Measurements from ENCODE around the gene SLC36A1.
"Not testable (repeated sequence)": the region's sequence is repeated elsewhere in the genome, so short reads cannot be mapped to it uniquely, and the experiment has no call there.

SLC36A1 gene

DNA sequence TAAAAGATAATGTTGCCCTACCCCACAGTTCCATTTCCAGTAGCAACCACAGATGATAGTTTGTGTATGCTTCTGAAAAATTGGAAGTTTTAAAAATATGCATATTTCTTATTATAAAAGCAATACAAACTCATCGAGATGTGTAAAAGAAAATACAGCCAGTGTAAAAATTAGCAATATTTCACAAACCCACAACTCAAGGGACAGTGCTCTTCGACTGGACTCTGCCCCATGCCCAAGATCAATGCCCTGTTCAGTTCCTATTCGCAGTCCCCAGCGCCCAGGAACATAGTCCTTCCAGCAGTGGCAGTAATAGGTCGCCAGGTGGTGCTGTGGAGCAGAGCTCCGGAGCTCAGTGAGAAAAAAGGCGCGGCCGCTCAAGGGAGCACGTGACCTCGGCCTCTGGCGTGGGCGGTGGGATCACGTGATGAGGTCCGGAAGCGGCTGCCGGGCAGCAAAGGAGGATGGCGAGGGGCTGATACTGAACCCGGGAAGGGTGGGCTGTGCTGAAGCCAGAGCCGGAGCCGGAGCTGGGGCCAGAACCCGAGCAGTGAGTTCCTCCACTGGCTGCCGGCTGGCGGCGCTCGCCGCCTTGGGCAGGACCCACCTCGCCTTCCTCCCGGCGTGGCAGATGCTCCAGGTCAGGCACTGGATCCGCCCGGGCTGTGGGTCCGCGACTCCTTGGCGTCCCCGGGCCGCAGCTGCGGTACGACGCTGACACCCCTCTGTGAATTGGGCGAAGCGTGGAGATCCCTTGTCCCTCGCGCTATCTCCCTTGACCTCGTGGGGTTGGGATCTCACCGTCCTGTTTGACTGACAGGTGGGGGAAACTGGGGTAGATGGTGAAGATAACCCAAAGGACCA, at the start of gene SLC36A1:
TSS of gene SLC36A1 (plus strand) at position 430 of the 864 bp plus-strand sequence. CDS start 11,190 bp downstream, outside the sequence.
- Histone ChIP-seq H3K4me3 (ENCODE audit: low read length) (peak within 1 kb of the TSS; percentile 76), H3K36me3 (ENCODE audit: insufficient read depth, low read depth, low read length) (no peaks in the 10 kb centered on the region), H3K27me3 (ENCODE audit: insufficient read depth, low read length) (no peaks in the 10 kb centered on the region), H3K4me1 (ENCODE audit: insufficient read depth, low read length) (peaks cover 10% of the 10 kb centered on the region; the same call in 1 of the 2 replicates), H3K9ac (ENCODE audit: low read depth, low read length) (peak within 1 kb of the TSS; percentile 66; the same call in 1 of the 2 replicates), H3K9me3 (ENCODE audit: insufficient read depth, low read depth, low read length) (no peaks in the 10 kb centered on the region), H3K27ac (ENCODE audit: low read length) (no peak within 1 kb of the TSS)

DNA sequence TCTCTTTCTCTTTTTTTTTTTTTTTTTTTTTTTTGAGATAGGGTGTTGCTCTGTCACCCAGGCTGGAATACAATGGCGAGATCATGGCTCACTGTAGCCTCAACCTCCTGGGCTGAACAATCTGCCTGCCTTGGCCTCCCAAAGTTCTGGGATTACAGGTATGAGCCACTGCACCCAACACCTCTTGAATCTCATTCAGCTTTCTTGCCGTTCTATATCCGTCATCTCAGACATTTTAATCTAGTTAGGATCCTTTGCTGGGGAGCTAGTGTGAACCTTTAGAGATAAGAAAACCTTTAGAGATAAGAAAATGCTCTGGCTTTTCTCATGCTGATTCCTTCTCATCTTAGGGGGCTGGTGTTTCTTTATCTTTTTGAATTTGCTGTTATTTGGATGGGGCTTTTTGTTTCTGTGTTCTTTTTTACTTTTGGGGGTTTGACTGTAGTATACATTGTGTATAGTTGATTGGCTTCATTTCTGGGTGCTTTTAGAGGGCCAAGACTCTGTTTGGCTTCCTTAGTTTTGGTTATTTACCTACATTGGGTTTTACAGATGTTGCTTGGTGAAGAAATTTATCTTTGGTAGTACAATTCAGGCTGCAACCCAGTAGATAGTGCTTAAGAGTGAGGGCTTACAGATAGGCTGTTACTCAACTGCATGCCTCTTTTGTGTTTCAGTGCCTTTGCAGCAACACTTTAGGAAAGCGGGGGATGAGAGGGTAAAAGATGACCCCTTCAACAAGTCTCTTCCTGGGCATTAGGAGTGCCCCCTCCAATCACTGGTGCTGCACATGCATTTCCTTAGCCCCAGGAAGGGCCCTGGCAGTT, 41.9 kb upstream of the SLC36A1 start:
- no peak overlapping the region for H3K27ac ChIP-seq (ENCODE audit: low read length)
- H3K36me3 ChIP-seq (ENCODE audit: insufficient read depth, low read depth, low read length) = no peaks in the 10 kb centered on the region
- no peaks in the 10 kb centered on the region for H3K27me3 ChIP-seq (ENCODE audit: insufficient read depth, low read length)
- H3K4me3 ChIP-seq (ENCODE audit: low read length) = no peak overlapping the region
- H3K9ac ChIP-seq (ENCODE audit: low read depth, low read length) = no peak overlapping the region
- H3K9me3 ChIP-seq (ENCODE audit: insufficient read depth, low read depth, low read length) = peaks cover 9% of the 10 kb centered on the region; the same call in 1 of the 2 replicates
- peaks cover 8% of the 10 kb centered on the region; the same call in 1 of the 2 replicates for H3K4me1 ChIP-seq (ENCODE audit: insufficient read depth, low read length)

DNA sequence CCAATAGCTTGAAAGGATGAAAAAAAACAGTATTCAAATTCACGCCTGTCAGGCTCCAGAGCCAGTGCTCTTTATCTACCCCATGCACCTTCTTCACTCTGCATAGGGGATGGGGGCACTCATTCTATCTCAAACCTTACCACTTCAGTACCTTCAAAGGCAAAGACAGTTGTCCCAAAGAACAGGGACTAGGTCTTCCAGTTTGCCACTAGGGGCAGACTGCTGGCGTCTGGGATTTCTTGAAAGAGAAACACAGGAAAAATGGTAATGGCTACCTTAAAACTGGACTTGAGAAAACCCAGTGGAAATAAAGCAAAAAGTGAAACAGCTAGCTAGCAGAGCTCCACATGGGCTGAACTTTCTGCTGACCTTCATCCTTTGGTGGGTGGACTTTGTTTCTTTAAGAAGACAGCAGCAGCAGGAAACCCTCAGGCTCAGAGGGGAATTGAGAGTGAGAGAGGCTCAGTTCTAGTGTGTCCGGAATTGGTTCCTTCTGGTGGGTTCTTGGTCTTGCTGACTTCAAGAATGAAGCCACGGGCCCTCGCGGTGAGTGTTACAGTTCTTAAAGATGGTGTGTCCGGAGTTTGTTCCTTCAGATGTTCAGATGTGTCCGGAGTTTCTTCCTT, 41.0 kb upstream of the SLC36A1 start:
- H3K4me3 ChIP-seq (ENCODE audit: low read length) = no peak overlapping the region
- H3K36me3 ChIP-seq (ENCODE audit: insufficient read depth, low read depth, low read length) = no peaks in the 10 kb centered on the region
- H3K4me1 ChIP-seq (ENCODE audit: insufficient read depth, low read length) = peaks cover 8% of the 10 kb centered on the region; the same call in 1 of the 2 replicates
- no peak overlapping the region for H3K9ac ChIP-seq (ENCODE audit: low read depth, low read length)
- H3K27me3 ChIP-seq (ENCODE audit: insufficient read depth, low read length) = no peaks in the 10 kb centered on the region
- H3K9me3 ChIP-seq (ENCODE audit: insufficient read depth, low read depth, low read length) = peaks cover 2% of the 10 kb centered on the region; the same call in 1 of the 2 replicates
- H3K27ac ChIP-seq (ENCODE audit: low read length) = no peak overlapping the region

DNA sequence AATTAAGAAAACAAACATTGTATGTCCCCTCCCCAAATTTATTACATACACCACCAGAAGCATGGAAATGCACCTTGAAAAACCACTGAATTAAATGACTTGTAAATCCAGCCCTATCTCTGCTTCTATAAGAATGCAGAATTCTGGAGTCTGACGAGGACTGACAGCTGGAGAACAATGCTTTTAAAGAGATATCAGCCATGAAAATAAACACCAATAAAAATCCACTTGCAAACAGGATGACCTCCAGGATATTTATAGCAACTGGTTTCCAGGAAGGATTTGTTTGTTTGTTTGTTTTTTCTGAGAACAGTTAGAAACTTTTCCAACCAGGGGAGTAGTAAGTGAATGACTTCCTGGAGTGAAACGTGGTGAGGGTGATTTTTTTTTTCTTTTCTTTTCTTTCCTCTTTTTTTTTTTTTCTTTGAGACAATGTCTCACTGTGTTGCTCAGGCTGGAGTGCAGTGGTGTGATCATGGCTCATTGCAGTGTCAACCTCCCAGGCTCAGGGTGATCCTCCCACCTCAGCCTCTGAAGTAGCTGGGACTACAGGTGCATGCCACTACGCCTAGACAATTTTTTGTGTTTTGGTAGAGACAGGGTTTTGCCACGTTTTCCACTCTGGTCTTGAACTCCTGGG, 38.7 kb upstream of the SLC36A1 start:
- no peak overlapping the region for H3K27ac ChIP-seq (ENCODE audit: low read length)
- no peak overlapping the region for H3K9ac ChIP-seq (ENCODE audit: low read depth, low read length)
- peaks cover 8% of the 10 kb centered on the region; the same call in 1 of the 2 replicates for H3K4me1 ChIP-seq (ENCODE audit: insufficient read depth, low read length)
- H3K9me3 ChIP-seq (ENCODE audit: insufficient read depth, low read depth, low read length) = no peaks in the 10 kb centered on the region
- no peak overlapping the region for H3K4me3 ChIP-seq (ENCODE audit: low read length)
- no peaks in the 10 kb centered on the region for H3K27me3 ChIP-seq (ENCODE audit: insufficient read depth, low read length)
- no peaks in the 10 kb centered on the region for H3K36me3 ChIP-seq (ENCODE audit: insufficient read depth, low read depth, low read length)

DNA sequence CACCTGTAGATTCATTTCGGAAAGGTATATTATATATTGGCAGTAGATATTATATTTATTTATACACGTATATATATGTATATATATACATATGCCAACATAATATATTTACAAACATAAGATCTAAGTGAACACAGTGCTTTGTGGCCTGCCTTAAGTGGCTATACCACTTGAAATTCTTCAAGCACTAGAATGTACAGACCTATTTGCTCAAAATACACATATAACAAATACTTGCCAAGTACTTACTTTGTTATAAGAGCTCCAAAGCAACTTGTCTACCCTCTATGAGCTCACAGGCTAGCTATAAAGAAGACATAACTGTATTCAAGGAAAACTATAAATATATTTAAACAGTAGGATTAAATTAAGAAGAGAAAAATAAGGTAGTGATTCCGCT, 33.6 kb upstream of the SLC36A1 start:
- no peak overlapping the region for H3K27ac ChIP-seq (ENCODE audit: low read length)
- no peak overlapping the region for H3K9ac ChIP-seq (ENCODE audit: low read depth, low read length)
- no peaks in the 10 kb centered on the region for H3K27me3 ChIP-seq (ENCODE audit: insufficient read depth, low read length)
- no peaks in the 10 kb centered on the region for H3K36me3 ChIP-seq (ENCODE audit: insufficient read depth, low read depth, low read length)
- peaks cover 23% of the 10 kb centered on the region for H3K9me3 ChIP-seq (ENCODE audit: insufficient read depth, low read depth, low read length)
- no peak overlapping the region for H3K4me3 ChIP-seq (ENCODE audit: low read length)
- H3K4me1 ChIP-seq (ENCODE audit: insufficient read depth, low read length) = no peaks in the 10 kb centered on the region; the same call in 1 of the 2 replicates

DNA sequence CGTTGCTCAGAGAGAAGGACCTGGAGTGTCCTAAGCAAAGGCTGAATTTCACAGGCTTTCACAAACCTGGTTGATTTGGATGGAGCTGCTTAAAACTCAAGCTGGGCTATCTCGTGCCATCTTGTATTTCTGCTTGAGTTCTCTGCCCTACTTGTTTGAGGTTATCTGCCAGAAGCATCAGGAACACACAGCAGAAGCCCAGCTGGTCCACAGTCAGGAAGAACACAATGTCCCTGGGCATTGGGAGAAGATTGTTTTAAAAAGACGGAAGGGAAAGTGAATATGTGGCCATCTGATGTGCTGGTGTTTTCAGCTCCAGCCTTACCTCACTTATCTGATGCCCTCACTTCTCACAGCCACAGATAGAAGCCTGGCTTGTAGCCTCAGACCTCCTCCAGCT, 32.9 kb upstream of the SLC36A1 start:
- Histone ChIP-seq H3K27me3 (ENCODE audit: insufficient read depth, low read length) (no peaks in the 10 kb centered on the region), H3K9me3 (ENCODE audit: insufficient read depth, low read depth, low read length) (peaks cover 30% of the 10 kb centered on the region), H3K36me3 (ENCODE audit: insufficient read depth, low read depth, low read length) (no peaks in the 10 kb centered on the region), H3K9ac (ENCODE audit: low read depth, low read length) (no peak overlapping the region), H3K4me1 (ENCODE audit: insufficient read depth, low read length) (no peaks in the 10 kb centered on the region), H3K27ac (ENCODE audit: low read length) (no peak overlapping the region), H3K4me3 (ENCODE audit: low read length) (no peak overlapping the region)

DNA sequence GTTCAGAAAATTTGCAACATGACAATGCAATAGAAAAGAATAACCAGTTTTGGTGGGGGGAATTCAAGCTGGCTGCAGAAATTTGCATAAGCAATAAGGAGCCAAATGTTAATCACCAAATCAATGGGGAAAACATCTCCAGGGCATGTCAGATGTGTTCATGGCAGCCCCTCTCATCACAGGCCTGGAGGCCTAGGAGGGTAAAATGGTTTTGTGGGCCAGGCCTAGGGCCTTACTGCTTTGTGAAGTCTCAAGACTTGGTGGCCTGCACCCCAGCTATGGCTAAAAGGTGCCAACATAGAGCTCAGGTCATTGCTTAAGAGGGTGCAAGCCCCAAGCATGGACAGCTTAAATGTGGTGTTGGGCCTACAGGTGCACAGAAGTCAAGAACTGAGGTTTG, 29.7 kb upstream of the SLC36A1 start:
- no peaks in the 10 kb centered on the region for H3K27me3 ChIP-seq (ENCODE audit: insufficient read depth, low read length)

DNA sequence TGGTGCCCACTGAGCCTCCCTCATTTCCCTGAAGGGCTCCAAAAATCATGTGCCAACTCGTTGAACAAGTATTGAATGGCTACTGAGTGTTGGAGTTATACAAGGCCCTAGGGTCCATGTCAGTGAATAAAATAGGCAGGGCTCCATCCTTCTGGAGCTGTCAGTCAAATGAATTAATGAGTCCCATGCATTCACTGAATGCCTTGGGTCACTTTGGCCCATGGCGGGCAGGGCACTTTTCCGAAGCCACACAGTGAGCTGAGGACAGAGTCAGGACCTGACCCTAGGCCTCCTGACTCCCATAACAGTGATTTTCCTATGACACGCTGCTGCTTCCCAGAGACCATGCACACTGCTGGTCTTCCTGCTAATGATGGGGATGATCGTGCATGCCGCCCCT, 27.3 kb upstream of the SLC36A1 start:
- Histone ChIP-seq H3K4me1 (ENCODE audit: insufficient read depth, low read length) (peaks cover 4% of the 10 kb centered on the region; the same call in 1 of the 2 replicates), H3K27ac (ENCODE audit: low read length) (no peak overlapping the region), H3K27me3 (ENCODE audit: insufficient read depth, low read length) (no peaks in the 10 kb centered on the region), H3K4me3 (ENCODE audit: low read length) (no peak overlapping the region), H3K36me3 (ENCODE audit: insufficient read depth, low read depth, low read length) (no peaks in the 10 kb centered on the region), H3K9ac (ENCODE audit: low read depth, low read length) (no peak overlapping the region), H3K9me3 (ENCODE audit: insufficient read depth, low read depth, low read length) (peaks cover 31% of the 10 kb centered on the region)

More for the DNA sequence above, 29.7 kb upstream of the SLC36A1 start:
- H3K4me3 ChIP-seq (ENCODE audit: low read length) = no peak overlapping the region
- H3K9me3 ChIP-seq (ENCODE audit: insufficient read depth, low read depth, low read length) = peaks cover 31% of the 10 kb centered on the region
- H3K4me1 ChIP-seq (ENCODE audit: insufficient read depth, low read length) = no peaks in the 10 kb centered on the region
- H3K36me3 ChIP-seq (ENCODE audit: insufficient read depth, low read depth, low read length) = no peaks in the 10 kb centered on the region
- H3K27ac ChIP-seq (ENCODE audit: low read length) = no peak overlapping the region
- H3K9ac ChIP-seq (ENCODE audit: low read depth, low read length) = no peak overlapping the region

DNA sequence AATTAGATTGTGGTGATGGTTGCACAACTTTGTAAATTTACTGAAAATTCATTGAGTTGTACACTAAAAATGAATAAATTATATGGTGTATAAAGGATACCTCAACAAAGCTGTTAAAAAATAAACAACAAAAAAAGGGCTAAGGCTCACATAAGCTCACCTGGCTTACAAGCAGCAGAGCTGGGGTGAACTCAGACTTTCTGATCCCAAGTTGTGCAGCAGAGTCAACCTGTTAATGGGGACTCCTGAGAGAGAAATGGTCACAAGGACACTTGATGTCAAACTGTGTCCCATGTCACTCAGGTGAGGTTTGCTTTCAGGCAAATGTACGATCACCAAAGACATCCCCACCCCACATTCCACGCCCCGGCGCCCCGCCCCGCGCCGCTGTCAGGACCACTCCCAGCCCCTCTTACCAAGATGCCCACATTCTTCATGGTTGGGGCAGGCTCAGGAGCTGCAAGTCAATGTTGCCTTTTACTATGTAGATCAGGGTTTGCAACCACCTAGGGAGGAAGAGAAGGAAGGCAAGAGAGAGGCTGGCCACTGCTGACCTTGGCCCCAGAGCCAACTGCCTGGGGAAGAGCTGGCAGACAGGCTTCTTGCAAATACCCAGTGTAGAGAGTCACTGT, 22.4 kb upstream of the SLC36A1 start:
- H3K36me3 ChIP-seq (ENCODE audit: insufficient read depth, low read depth, low read length) = no peaks in the 10 kb centered on the region
- peaks cover 9% of the 10 kb centered on the region; the same call in 1 of the 2 replicates for H3K4me1 ChIP-seq (ENCODE audit: insufficient read depth, low read length)
- H3K27ac ChIP-seq (ENCODE audit: low read length) = no peak overlapping the region
- H3K9ac ChIP-seq (ENCODE audit: low read depth, low read length) = no peak overlapping the region
- peak overlapping the region; percentile 9; the same call in 1 of the 2 replicates for H3K4me3 ChIP-seq (ENCODE audit: low read length)
- H3K27me3 ChIP-seq (ENCODE audit: insufficient read depth, low read length) = no peaks in the 10 kb centered on the region
- H3K9me3 ChIP-seq (ENCODE audit: insufficient read depth, low read depth, low read length) = no peaks in the 10 kb centered on the region

DNA sequence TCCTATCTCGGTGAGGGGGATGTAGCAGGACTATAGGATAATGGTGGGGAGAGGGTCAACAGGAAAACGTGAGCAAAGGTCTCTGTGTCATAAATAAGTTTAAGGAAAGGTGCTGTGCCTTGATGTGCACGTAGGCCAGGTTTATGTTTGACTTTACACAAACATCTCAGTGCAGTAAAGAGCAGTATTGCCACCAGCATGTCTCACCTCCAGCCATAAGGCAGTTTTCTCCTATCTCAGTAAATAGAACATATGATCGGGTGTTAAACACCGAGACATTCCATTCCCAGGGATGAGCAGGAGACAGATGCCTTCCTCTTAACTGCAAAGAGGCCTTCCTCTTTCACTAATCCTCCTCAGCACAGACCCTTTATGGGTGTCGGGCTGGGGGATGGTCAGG, 21.1 kb upstream of the SLC36A1 start:
- not testable (repeated sequence) for H3K9me3 ChIP-seq (ENCODE audit: insufficient read depth, low read depth, low read length); H3K27ac ChIP-seq (ENCODE audit: low read length); H3K27me3 ChIP-seq (ENCODE audit: insufficient read depth, low read length); H3K4me3 ChIP-seq (ENCODE audit: low read length); H3K36me3 ChIP-seq (ENCODE audit: insufficient read depth, low read depth, low read length); H3K4me1 ChIP-seq (ENCODE audit: insufficient read depth, low read length); H3K9ac ChIP-seq (ENCODE audit: low read depth, low read length)

All from iPS-20b (cell line).